Esophagus (tissue), 2 donors: ENCODE data around the gene ICAM1. TPM values are rescaled to one million over a fixed set of nuclear protein-coding genes. Genes with fewer than 3 reads are reported as not detected.

Experiments used
- H3K27ac ChIP-seq, 2 donors: one replicate each; pipeline ENCODE4 v1.5.1; 2013; ENCODE audit warnings: low read depth in 2 of 2, mild to moderate bottlenecking in 2 of 2, inconsistent platforms in 1 of 2, low read length in 1 of 2, moderate library complexity in 1 of 2
- H3K27me3 ChIP-seq, 2 donors: one replicate each; pipeline ENCODE4 v1.6.1; 2013; ENCODE audit warnings: low read length in 2 of 2, control low read depth in 1 of 2, mild to moderate bottlenecking in 1 of 2; ENCODE audit not compliant: insufficient read depth in 2 of 2, control insufficient read depth in 1 of 2
- H3K36me3 ChIP-seq, 2 donors: one replicate each; pipeline ENCODE4 v1.6.1; 2013; ENCODE audit warnings: low read length in 1 of 2; ENCODE audit not compliant: control insufficient read depth in 2 of 2, insufficient read depth in 2 of 2
- H3K4me1 ChIP-seq, 2 donors: one replicate each; pipeline ENCODE4 v1.6.1; 2013; ENCODE audit warnings: low read length in 1 of 2; ENCODE audit not compliant: control insufficient read depth in 2 of 2, insufficient read depth in 2 of 2
- H3K4me3 ChIP-seq, 2 donors: one replicate each; pipeline ENCODE4 v1.5.1; 2013; ENCODE audit warnings: low read length in 2 of 2, mild to moderate bottlenecking in 2 of 2, low read depth in 1 of 2, moderate library complexity in 1 of 2
- H3K9me3 ChIP-seq, 2 donors: one replicate each; pipeline ENCODE4 v1.6.1; 2013; ENCODE audit warnings: mild to moderate bottlenecking in 2 of 2, low read depth in 1 of 2, low read length in 1 of 2, moderate library complexity in 1 of 2; ENCODE audit not compliant: control insufficient read depth in 2 of 2, insufficient read depth in 1 of 2
- WGBS, 2 donors: extraction: QIAGEN DNeasy Blood & Tissue Kit; methylation state at CpG; one replicate each; pipeline ENCODE4 v1.1.7; 2013; 5-methylcytosine and 5-hydroxymethylcytosine counted together
- polyA plus RNA-seq, 2 donors: library from polyadenylated mRNA; stranded (reverse); fragments of 200-250 nt; gene quantifications; one replicate each; pipeline ENCODE4 v1.2.3, GENCODE V29; 2013
- donor health status: healthy with polysubstance abuse.
- donor health status: Bipolar disorder and iron deficiency.

ICAM1 gene
- polyA plus RNA-seq, 2 donors, result 4.8 to 8.8 TPM

DNA sequence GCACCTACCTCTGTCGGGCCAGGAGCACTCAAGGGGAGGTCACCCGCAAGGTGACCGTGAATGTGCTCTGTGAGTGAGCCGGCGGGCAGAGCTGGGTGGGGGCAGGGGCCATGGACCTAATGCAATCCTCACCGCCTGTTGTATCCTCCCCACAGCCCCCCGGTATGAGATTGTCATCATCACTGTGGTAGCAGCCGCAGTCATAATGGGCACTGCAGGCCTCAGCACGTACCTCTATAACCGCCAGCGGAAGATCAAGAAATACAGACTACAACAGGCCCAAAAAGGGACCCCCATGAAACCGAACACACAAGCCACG is 14.0 kb downstream of the ICAM1 start:
- 95 to 98% methylated on average over 13 of the region's 13 CpGs for WGBS, 2 donors

DNA sequence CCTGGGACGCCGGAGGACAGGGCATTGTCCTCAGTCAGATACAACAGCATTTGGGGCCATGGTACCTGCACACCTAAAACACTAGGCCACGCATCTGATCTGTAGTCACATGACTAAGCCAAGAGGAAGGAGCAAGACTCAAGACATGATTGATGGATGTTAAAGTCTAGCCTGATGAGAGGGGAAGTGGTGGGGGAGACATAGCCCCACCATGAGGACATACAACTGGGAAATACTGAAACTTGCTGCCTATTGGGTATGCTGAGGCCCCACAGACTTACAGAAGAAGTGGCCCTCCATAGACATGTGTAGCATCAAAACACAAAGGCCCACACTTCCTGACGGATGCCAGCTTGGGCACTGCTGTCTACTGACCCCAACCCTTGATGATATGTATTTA is 14.5 kb downstream of the ICAM1 start:
- H3K4me3 ChIP-seq, result no peak overlapping the region
- no peak overlapping the region for H3K27ac ChIP-seq
- peaks cover 0 to 14% of the 10 kb centered on the region in 2 donors for H3K36me3 ChIP-seq
- H3K9me3 ChIP-seq, result peaks cover 0 to 4% of the 10 kb centered on the region in 2 donors
- 85 to 92% methylated on average over 4 of the region's 4 CpGs for WGBS, 2 donors
- peaks cover 17 to 27% of the 10 kb centered on the region in 2 donors for H3K4me1 ChIP-seq
- H3K27me3 ChIP-seq, result peaks cover 0 to 15% of the 10 kb centered on the region in 2 donors

More for the DNA sequence above, 14.0 kb downstream of the ICAM1 start:
- H3K36me3 ChIP-seq, result peaks cover 0 to 14% of the 10 kb centered on the region in 2 donors
- peaks cover 0 to 4% of the 10 kb centered on the region in 2 donors for H3K9me3 ChIP-seq
- peaks cover 0 to 15% of the 10 kb centered on the region in 2 donors for H3K27me3 ChIP-seq
- H3K4me1 ChIP-seq, result peaks cover 12 to 22% of the 10 kb centered on the region in 2 donors
- H3K27ac ChIP-seq, result no peak overlapping the region
- no peak overlapping the region for H3K4me3 ChIP-seq

DNA sequence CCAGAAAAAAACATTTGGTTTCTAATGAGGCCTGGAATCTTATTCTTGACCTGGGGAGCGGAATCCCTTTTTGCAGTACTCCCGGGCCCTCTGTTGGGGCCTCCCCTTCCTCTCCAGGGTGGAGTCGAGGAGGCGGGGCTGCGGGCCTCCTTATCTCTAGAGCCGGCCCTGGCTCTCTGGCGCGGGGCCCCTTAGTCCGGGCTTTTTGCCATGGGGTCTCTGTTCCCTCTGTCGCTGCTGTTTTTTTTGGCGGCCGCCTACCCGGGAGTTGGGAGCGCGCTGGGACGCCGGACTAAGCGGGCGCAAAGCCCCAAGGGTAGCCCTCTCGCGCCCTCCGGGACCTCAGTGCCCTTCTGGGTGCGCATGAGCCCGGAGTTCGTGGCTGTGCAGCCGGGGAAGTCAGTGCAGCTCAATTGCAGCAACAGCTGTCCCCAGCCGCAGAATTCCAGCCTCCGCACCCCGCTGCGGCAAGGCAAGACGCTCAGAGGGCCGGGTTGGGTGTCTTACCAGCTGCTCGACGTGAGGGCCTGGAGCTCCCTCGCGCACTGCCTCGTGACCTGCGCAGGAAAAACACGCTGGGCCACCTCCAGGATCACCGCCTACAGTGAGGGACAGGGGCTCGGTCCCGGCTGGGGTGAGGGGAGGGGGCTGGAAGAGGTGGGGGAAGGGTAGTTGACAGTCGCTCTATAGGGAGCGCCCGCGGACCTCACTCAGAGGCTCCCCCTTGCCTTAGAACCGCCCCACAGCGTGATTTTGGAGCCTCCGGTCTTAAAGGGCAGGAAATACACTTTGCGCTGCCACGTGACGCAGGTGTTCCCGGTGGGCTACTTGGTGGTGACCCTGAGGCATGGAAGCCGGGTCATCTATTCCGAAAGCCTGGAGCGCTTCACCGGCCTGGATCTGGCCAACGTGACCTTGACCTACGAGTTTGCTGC is 16.1 kb downstream of the ICAM1 start, which contains the start of gene ICAM4:
ICAM4 (plus strand) TSS at position 153 of the 935 bp plus-strand sequence; CDS start at position 211, 58 bp downstream.
- 11 to 24% methylated on average over 59 of the region's 59 CpGs for WGBS, 2 donors
- Histone ChIP-seq H3K4me3 (no peak within 1 kb of the TSS), H3K9me3 (peaks cover 0 to 6% of the 10 kb centered on the region in 2 donors), H3K36me3 (peaks cover 0 to 14% of the 10 kb centered on the region in 2 donors), H3K4me1 (peaks cover 23 to 41% of the 10 kb centered on the region in 2 donors), H3K27ac (no peak within 1 kb of the TSS), H3K27me3 (peaks cover 0 to 15% of the 10 kb centered on the region in 2 donors)

DNA sequence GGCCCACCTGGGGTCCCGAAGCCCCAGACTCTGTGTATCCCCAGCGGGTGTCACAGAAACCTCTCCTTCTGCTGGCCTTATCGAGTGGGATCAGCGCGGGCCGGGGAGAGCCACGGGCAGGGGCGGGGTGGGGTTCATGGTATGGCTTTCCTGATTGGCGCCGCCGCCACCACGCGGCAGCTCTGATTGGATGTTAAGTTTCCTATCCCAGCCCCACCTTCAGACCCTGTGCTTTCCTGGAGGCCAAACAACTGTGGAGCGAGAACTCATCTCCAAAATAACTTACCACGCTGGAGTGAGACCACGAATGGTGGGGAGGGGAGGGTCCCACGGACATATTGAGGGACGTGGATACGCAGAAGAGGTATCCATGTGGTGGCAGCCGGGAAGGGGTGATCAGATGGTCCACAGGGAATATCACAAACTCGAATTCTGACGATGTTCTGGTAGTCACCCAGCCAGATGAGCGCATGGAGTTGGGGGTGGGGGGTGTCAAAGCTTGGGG is 17.8 kb downstream of the ICAM1 start:
- no peak overlapping the region for H3K27ac ChIP-seq
- peak overlapping the region; percentile 21 to 28 for H3K4me3 ChIP-seq
- WGBS, 2 donors, result 1 to 3% methylated on average over 23 of the region's 23 CpGs

DNA sequence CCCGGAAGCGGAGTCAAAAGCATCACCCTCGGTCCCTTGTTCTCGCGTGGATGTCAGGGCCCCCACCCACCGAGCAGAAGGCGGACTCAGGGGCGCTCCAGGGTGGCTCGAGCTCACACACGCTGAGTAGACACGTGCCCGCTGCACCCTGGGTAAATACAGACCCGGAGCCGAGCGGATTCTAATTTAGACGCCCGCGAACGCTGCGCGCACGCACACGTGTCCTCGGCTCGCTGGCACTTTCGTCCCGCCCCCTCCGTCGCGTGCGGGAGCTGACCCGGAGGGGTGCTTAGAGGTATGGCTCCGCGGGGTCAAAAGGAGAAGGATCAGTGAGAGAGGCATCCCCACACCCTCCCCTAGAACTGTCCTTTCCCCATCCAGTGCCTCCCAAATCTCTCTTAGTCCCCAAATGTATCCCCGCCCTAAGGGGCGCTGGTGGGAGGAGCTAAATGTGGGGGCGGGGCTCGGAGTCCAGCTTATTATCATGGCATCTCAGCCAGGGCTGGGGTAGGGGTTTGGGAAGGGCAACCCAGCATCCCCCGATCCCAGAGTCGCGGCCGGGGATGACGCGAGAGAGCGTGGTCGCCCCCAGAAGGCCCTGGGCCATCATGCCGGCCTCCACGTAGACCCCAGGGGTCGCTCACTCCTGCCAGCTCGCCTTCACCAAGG is 18.4 kb downstream of the ICAM1 start:
- H3K27me3 ChIP-seq, result peaks cover 0 to 25% of the 10 kb centered on the region in 2 donors
- 1% methylated on average over 47 to 50 of the region's 50 CpGs for WGBS, 2 donors
- peaks cover 0 to 16% of the 10 kb centered on the region in 2 donors for H3K9me3 ChIP-seq
- H3K4me1 ChIP-seq, result peaks cover 23 to 53% of the 10 kb centered on the region in 2 donors
- peaks cover 0 to 8% of the 10 kb centered on the region in 2 donors for H3K36me3 ChIP-seq
- H3K4me3 ChIP-seq, result peak overlapping the region; percentile 21 to 28
- H3K27ac ChIP-seq, result no peak overlapping the region

More for the DNA sequence above, 17.8 kb downstream of the ICAM1 start:
- peaks cover 0 to 15% of the 10 kb centered on the region in 2 donors for H3K9me3 ChIP-seq
- H3K4me1 ChIP-seq, result peaks cover 23 to 53% of the 10 kb centered on the region in 2 donors
- peaks cover 0 to 24% of the 10 kb centered on the region in 2 donors for H3K27me3 ChIP-seq
- peaks cover 0 to 12% of the 10 kb centered on the region in 2 donors for H3K36me3 ChIP-seq

DNA sequence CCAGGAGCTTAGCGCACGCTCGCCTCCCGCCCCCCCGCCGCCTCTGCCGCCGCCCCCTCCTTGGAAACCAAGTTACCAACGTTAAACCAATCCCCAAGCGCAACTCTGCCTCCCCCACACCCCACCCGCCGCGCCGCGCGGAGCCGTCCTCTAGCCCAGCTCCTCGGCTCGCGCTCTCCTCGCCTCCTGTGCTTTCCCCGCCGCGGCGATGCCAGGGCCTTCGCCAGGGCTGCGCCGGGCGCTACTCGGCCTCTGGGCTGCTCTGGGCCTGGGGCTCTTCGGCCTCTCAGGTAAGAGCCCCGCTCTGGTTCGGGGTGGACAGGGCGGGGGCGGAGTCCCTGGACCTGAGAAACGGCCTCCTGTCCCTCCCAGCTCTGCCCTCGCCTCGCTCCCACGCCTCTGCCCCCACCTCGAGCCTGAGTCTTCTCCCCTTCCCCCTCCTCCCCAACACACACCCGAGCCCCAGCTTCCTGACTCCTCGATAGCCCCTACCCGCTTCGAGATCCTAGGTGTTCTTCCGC is 19.0 kb downstream of the ICAM1 start, which contains the start of gene ICAM5:
ICAM5 (plus strand) TSS at position 117 of the 521 bp plus-strand sequence; CDS start at position 209, 92 bp downstream.
- peaks cover 0 to 25% of the 10 kb centered on the region in 2 donors for H3K27me3 ChIP-seq
- H3K9me3 ChIP-seq, result peaks cover 0 to 18% of the 10 kb centered on the region in 2 donors
- peaks cover 0 to 2% of the 10 kb centered on the region in 2 donors for H3K36me3 ChIP-seq
- 1% methylated on average over 38 to 45 of the region's 45 CpGs for WGBS, 2 donors
- peak within 1 kb of the TSS; percentile 21 to 28 for H3K4me3 ChIP-seq
- peaks cover 23 to 53% of the 10 kb centered on the region in 2 donors for H3K4me1 ChIP-seq
- H3K27ac ChIP-seq, result no peak within 1 kb of the TSS

DNA sequence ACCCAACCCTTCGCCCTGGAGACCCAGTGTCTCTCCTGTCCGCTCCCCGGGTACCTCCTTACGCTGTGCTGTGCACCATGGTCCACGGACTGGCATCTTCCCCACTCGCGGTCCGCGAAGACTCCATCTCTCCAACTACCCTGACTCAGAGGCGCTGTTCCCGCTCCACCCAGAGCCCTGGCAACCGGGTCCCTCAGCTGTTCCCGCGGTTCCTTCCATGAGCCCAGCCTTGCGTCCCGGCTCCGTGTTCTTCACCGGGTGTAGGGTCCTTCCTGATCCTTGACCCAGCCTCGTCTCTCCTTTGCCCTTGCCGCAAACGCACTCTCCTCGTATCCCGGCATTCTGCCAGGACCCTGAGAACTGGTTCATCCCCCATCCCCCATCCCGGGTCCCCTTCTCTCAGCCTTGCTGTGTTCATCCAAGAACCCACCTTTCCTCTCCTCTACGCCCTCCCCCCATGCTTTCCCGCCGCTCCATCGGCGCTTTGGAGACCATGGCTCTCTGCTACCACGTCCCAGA is 19.5 kb downstream of the ICAM1 start:
- H3K27ac ChIP-seq, result no peak overlapping the region
- peaks cover 0 to 18% of the 10 kb centered on the region in 2 donors for H3K9me3 ChIP-seq
- peaks cover 0 to 25% of the 10 kb centered on the region in 2 donors for H3K27me3 ChIP-seq
- peak overlapping the region; percentile 5 to 10 for H3K4me3 ChIP-seq
- 1 to 2% methylated on average over 30 of the region's 30 CpGs for WGBS, 2 donors
- peaks cover 23 to 56% of the 10 kb centered on the region in 2 donors for H3K4me1 ChIP-seq
- H3K36me3 ChIP-seq, result no peaks in the 10 kb centered on the region

DNA sequence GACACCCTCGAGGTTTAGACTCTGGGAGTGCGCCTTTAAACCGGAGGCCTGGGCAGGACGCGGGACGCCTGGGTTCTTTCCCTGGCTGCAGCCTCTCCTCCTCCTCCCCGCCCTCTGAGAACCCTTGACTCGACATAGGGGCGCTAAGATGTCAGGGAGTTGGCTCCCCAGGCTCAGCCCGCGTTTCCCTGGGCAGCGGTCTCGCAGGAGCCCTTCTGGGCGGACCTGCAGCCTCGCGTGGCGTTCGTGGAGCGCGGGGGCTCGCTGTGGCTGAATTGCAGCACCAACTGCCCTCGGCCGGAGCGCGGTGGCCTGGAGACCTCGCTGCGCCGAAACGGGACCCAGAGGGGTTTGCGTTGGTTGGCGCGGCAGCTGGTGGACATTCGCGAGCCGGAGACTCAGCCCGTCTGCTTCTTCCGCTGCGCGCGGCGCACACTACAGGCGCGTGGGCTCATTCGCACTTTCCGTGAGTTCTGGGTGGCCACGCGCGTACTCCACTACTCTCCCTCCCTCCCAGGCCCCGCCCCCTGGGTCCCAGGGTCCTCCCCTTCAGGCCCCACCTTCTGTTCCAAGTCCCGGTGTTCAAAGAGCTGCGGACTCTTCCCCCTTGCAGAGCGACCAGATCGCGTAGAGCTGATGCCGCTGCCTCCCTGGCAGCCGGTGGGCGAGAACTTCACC is 20.1 kb downstream of the ICAM1 start:
- H3K4me3 ChIP-seq, result peak overlapping the region; percentile 12 to 31
- H3K27me3 ChIP-seq, result peaks cover 0 to 25% of the 10 kb centered on the region in 2 donors
- H3K36me3 ChIP-seq, result no peaks in the 10 kb centered on the region
- peaks cover 23 to 59% of the 10 kb centered on the region in 2 donors for H3K4me1 ChIP-seq
- no peak overlapping the region for H3K27ac ChIP-seq
- H3K9me3 ChIP-seq, result peaks cover 0 to 18% of the 10 kb centered on the region in 2 donors
- 1% methylated on average over 56 to 57 of the region's 57 CpGs for WGBS, 2 donors
